ENCODE data around the gene VTI1A.

Gene VTI1A

DNA sequence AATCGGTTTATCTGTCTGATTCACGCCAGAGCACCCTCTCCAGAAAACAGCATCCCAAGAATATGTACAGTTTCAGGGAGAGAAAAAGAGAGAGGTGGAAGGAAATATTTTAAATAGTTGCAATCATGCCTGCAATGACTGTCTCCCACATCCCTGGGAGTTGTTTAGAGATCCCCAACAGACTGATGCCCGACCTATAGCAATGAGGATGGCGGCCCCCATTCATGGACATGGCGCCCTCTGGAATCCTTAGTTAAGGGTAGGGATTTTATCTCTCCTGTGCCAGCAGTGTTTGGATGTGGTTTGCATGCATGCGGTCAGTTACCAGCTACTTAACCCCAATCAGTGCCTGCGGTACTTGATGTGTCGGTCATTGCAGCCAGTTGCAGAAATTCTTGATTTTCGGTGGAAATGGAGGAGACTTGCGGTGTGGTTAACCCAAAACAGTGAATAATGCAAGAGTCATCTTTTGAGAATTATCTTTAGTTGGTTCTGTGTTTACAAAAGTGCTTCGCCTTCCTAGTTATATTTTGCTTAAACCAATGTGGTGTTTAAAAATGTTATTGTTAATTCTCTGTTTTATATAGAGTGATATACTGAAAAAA is 317.0 kb downstream of the VTI1A start:
- H3K27me3 ChIP-seq (ENCODE audit: control insufficient read depth, insufficient read depth, low read length) = no peaks in the 10 kb centered on the region
- H3K4me1 ChIP-seq (ENCODE audit: control insufficient read depth, insufficient read depth, low read length) = peaks cover 6% of the 10 kb centered on the region; the same call in 1 of the 2 replicates
- no CpG with 5 or more reads among the region's 11 CpGs for WGBS (ENCODE audit: insufficient coverage, insufficient read length)
- H3K27ac ChIP-seq (ENCODE audit: low read length) = no peak overlapping the region
- no peaks in the 10 kb centered on the region for H3K36me3 ChIP-seq (ENCODE audit: control insufficient read depth, insufficient read depth, low read length)
- no peak for DNase-seq (ENCODE audit: low read depth, low spot score)
- H3K4me3 ChIP-seq (ENCODE audit: low read length) = no peak overlapping the region
- H3K9me3 ChIP-seq (ENCODE audit: control insufficient read depth, insufficient read depth, low read length) = no peaks in the 10 kb centered on the region

GRCh38 chr10:112765717-112766235 is 318.8 kb downstream of the VTI1A start:
- Histone ChIP-seq H3K27ac (ENCODE audit: low read length) (no peak overlapping the region), H3K4me3 (ENCODE audit: low read length) (no peak overlapping the region), H3K4me1 (ENCODE audit: control insufficient read depth, insufficient read depth, low read length) (peaks cover 6% of the 10 kb centered on the region; the same call in 1 of the 2 replicates), H3K9me3 (ENCODE audit: control insufficient read depth, insufficient read depth, low read length) (no peaks in the 10 kb centered on the region), H3K36me3 (ENCODE audit: control insufficient read depth, insufficient read depth, low read length) (no peaks in the 10 kb centered on the region), H3K27me3 (ENCODE audit: control insufficient read depth, insufficient read depth, low read length) (no peaks in the 10 kb centered on the region)
- no CpG with 5 or more reads among the region's 5 CpGs for WGBS (ENCODE audit: insufficient coverage, insufficient read length)
- DNase-seq (ENCODE audit: low read depth, low spot score) = no peak

- Histone ChIP-seq H3K4me3 (ENCODE audit: low read length) (no peak overlapping the region), H3K9me3 (ENCODE audit: control insufficient read depth, insufficient read depth, low read length) (no peaks in the 10 kb centered on the region), H3K4me1 (ENCODE audit: control insufficient read depth, insufficient read depth, low read length) (peaks cover 6% of the 10 kb centered on the region; the same call in 1 of the 2 replicates), H3K36me3 (ENCODE audit: control insufficient read depth, insufficient read depth, low read length) (no peaks in the 10 kb centered on the region), H3K27me3 (ENCODE audit: control insufficient read depth, insufficient read depth, low read length) (no peaks in the 10 kb centered on the region), H3K27ac (ENCODE audit: low read length) (no peak overlapping the region)
- DNase-seq (ENCODE audit: low read depth, low spot score) = no peak
- WGBS (ENCODE audit: insufficient coverage, insufficient read length) = no CpG with 5 or more reads among the region's 2 CpGs
Observed at GRCh38 chr10:112766636-112767035, 319.6 kb downstream of the VTI1A start.

GRCh38 chr10:112767156-112767555 is 320.1 kb downstream of the VTI1A start:
- Histone ChIP-seq H3K36me3 (ENCODE audit: control insufficient read depth, insufficient read depth, low read length) (no peaks in the 10 kb centered on the region), H3K4me1 (ENCODE audit: control insufficient read depth, insufficient read depth, low read length) (peaks cover 6% of the 10 kb centered on the region; the same call in 1 of the 2 replicates), H3K9me3 (ENCODE audit: control insufficient read depth, insufficient read depth, low read length) (no peaks in the 10 kb centered on the region), H3K27ac (ENCODE audit: low read length) (no peak overlapping the region), H3K27me3 (ENCODE audit: control insufficient read depth, insufficient read depth, low read length) (no peaks in the 10 kb centered on the region), H3K4me3 (ENCODE audit: low read length) (no peak overlapping the region)
- no peak for DNase-seq (ENCODE audit: low read depth, low spot score)
- WGBS (ENCODE audit: insufficient coverage, insufficient read length) = no CpG with 5 or more reads among the region's 2 CpGs

GRCh38 chr10:112768121-112768520 is 321.1 kb downstream of the VTI1A start:
- DNase-seq (ENCODE audit: low read depth, low spot score) = no peak
- H3K4me3 ChIP-seq (ENCODE audit: low read length) = no peak overlapping the region
- H3K4me1 ChIP-seq (ENCODE audit: control insufficient read depth, insufficient read depth, low read length) = peaks cover 6% of the 10 kb centered on the region; the same call in 1 of the 2 replicates
- no peak overlapping the region for H3K27ac ChIP-seq (ENCODE audit: low read length)
- 100% methylated on average over 1 of the region's 7 CpGs for WGBS (ENCODE audit: insufficient coverage, insufficient read length)
- H3K9me3 ChIP-seq (ENCODE audit: control insufficient read depth, insufficient read depth, low read length) = no peaks in the 10 kb centered on the region
- no peaks in the 10 kb centered on the region for H3K27me3 ChIP-seq (ENCODE audit: control insufficient read depth, insufficient read depth, low read length)
- H3K36me3 ChIP-seq (ENCODE audit: control insufficient read depth, insufficient read depth, low read length) = no peaks in the 10 kb centered on the region

- H3K9me3 ChIP-seq (ENCODE audit: control insufficient read depth, insufficient read depth, low read length) = no peaks in the 10 kb centered on the region
- no CpG with 5 or more reads among the region's 2 CpGs for WGBS (ENCODE audit: insufficient coverage, insufficient read length)
- DNase-seq (ENCODE audit: low read depth, low spot score) = no peak
- H3K27me3 ChIP-seq (ENCODE audit: control insufficient read depth, insufficient read depth, low read length) = no peaks in the 10 kb centered on the region
- H3K4me1 ChIP-seq (ENCODE audit: control insufficient read depth, insufficient read depth, low read length) = peaks cover 6% of the 10 kb centered on the region; the same call in 1 of the 2 replicates
- H3K36me3 ChIP-seq (ENCODE audit: control insufficient read depth, insufficient read depth, low read length) = no peaks in the 10 kb centered on the region
- H3K4me3 ChIP-seq (ENCODE audit: low read length) = no peak overlapping the region
- H3K27ac ChIP-seq (ENCODE audit: low read length) = no peak overlapping the region
Observed at GRCh38 chr10:112769081-112769480, 322.1 kb downstream of the VTI1A start.

GRCh38 chr10:112769611-112770370 is 322.8 kb downstream of the VTI1A start:
- H3K4me3 ChIP-seq (ENCODE audit: low read length) = no peak overlapping the region
- no peaks in the 10 kb centered on the region for H3K27me3 ChIP-seq (ENCODE audit: control insufficient read depth, insufficient read depth, low read length)
- no peaks in the 10 kb centered on the region for H3K36me3 ChIP-seq (ENCODE audit: control insufficient read depth, insufficient read depth, low read length)
- DNase-seq (ENCODE audit: low read depth, low spot score) = no peak
- WGBS (ENCODE audit: insufficient coverage, insufficient read length) = no CpG with 5 or more reads among the region's 6 CpGs
- H3K27ac ChIP-seq (ENCODE audit: low read length) = no peak overlapping the region
- H3K9me3 ChIP-seq (ENCODE audit: control insufficient read depth, insufficient read depth, low read length) = no peaks in the 10 kb centered on the region
- peaks cover 6% of the 10 kb centered on the region; the same call in 1 of the 2 replicates for H3K4me1 ChIP-seq (ENCODE audit: control insufficient read depth, insufficient read depth, low read length)

GRCh38 chr10:112771733-112772132 is 324.7 kb downstream of the VTI1A start:
- WGBS (ENCODE audit: insufficient coverage, insufficient read length) = no CpG with 5 or more reads among the region's 3 CpGs
- DNase-seq (ENCODE audit: low read depth, low spot score) = no peak
- H3K9me3 ChIP-seq (ENCODE audit: control insufficient read depth, insufficient read depth, low read length) = no peaks in the 10 kb centered on the region
- H3K4me1 ChIP-seq (ENCODE audit: control insufficient read depth, insufficient read depth, low read length) = peaks cover 6% of the 10 kb centered on the region; the same call in 1 of the 2 replicates
- H3K36me3 ChIP-seq (ENCODE audit: control insufficient read depth, insufficient read depth, low read length) = no peaks in the 10 kb centered on the region
- H3K27ac ChIP-seq (ENCODE audit: low read length) = no peak overlapping the region
- H3K4me3 ChIP-seq (ENCODE audit: low read length) = no peak overlapping the region
- H3K27me3 ChIP-seq (ENCODE audit: control insufficient read depth, insufficient read depth, low read length) = no peaks in the 10 kb centered on the region

- no peaks in the 10 kb centered on the region for H3K36me3 ChIP-seq (ENCODE audit: control insufficient read depth, insufficient read depth, low read length)
- DNase-seq (ENCODE audit: low read depth, low spot score) = no peak
- no peaks in the 10 kb centered on the region for H3K9me3 ChIP-seq (ENCODE audit: control insufficient read depth, insufficient read depth, low read length)
- no peak overlapping the region for H3K27ac ChIP-seq (ENCODE audit: low read length)
- no peaks in the 10 kb centered on the region for H3K4me1 ChIP-seq (ENCODE audit: control insufficient read depth, insufficient read depth, low read length)
- H3K4me3 ChIP-seq (ENCODE audit: low read length) = no peak overlapping the region
- no CpG with 5 or more reads among the region's 3 CpGs for WGBS (ENCODE audit: insufficient coverage, insufficient read length)
- no peaks in the 10 kb centered on the region for H3K27me3 ChIP-seq (ENCODE audit: control insufficient read depth, insufficient read depth, low read length)
Observed at GRCh38 chr10:112773783-112774182, 326.8 kb downstream of the VTI1A start.

GRCh38 chr10:112774210-112774609 is 327.2 kb downstream of the VTI1A start:
- no peak overlapping the region for H3K27ac ChIP-seq (ENCODE audit: low read length)

More at GRCh38 chr10:112774210-112774609, 327.2 kb downstream of the VTI1A start:
- no peak for DNase-seq (ENCODE audit: low read depth, low spot score)
- no peak overlapping the region for H3K4me3 ChIP-seq (ENCODE audit: low read length)
- no peaks in the 10 kb centered on the region for H3K9me3 ChIP-seq (ENCODE audit: control insufficient read depth, insufficient read depth, low read length)
- no peaks in the 10 kb centered on the region for H3K27me3 ChIP-seq (ENCODE audit: control insufficient read depth, insufficient read depth, low read length)
- H3K36me3 ChIP-seq (ENCODE audit: control insufficient read depth, insufficient read depth, low read length) = no peaks in the 10 kb centered on the region
- no peaks in the 10 kb centered on the region for H3K4me1 ChIP-seq (ENCODE audit: control insufficient read depth, insufficient read depth, low read length)
- no CpG with 5 or more reads among the region's 1 CpG for WGBS (ENCODE audit: insufficient coverage, insufficient read length)

All from iPS DF 6.9 (cell line).